ENCODE data around the gene ATXN7L2. TPM values are rescaled to one million over a fixed set of nuclear protein-coding genes. Genes with fewer than 3 reads are reported as not detected.

Gene ATXN7L2
- total and polyA plus RNA-seq, 2 of the 8 experiments (the other 6 are each of a cell fraction or from before 2014, with no cell fraction given) = 8.1 to 9.3 TPM

- Histone ChIP-seq H4K91ac (replicated peaks; ENCODE audit: insufficient read length, low read length) (no peak overlapping the region), H3K79me1 (ENCODE audit: low read depth, low read length) (no peaks in the 10 kb centered on the region), H3K4me3 (ENCODE audit: extremely low read depth in 1 of 4, insufficient read depth in 2 of 4, low read depth in 3 of 4, low read length in 4 of 4) (no peak overlapping the region), H3K27ac (ENCODE audit: low read depth, low read length) (no peak overlapping the region), H2BK12ac (ENCODE audit: low read depth, low read length) (no peak overlapping the region), H2AK5ac (ENCODE audit: low read depth, low read length) (no peak overlapping the region), H3K18ac (ENCODE audit: extremely low read depth, low read length) (no peak overlapping the region), H2BK120ac (replicated peaks; ENCODE audit: low read depth, low read length) (no peak overlapping the region), H3K23me2 (ENCODE audit: low read depth, low read length) (peaks cover 16% of the 10 kb centered on the region), H2BK5ac (ENCODE audit: low read depth, low read length) (no peak overlapping the region), H4K20me1 (replicated peaks in 1 of 2; ENCODE audit: control insufficient read depth in 1 of 2, insufficient read depth in 2 of 2, low read length in 2 of 2) (peaks cover 0 to 2% of the 10 kb centered on the region in 2 experiments), H3K4me1 (replicated peaks in 1 of 4; ENCODE audit: control insufficient read depth in 3 of 4, insufficient read depth in 4 of 4, low read length in 3 of 4) (peaks cover 0 to 9% (median 1%) of the 10 kb centered on the region in 4 experiments; a peak in 3 of 7 replicates), H2AFZ (ENCODE audit: low read length) (no peak overlapping the region), H4K5ac (ENCODE audit: insufficient read length, low read depth, low read length) (no peak overlapping the region), H3K9ac (replicated peaks in 1 of 4; ENCODE audit: extremely low read depth in 1 of 4, low read depth in 3 of 4, low read length in 3 of 4) (no peak overlapping the region), H4K8ac (ENCODE audit: extremely low read depth, insufficient read depth, low read length) (no peak overlapping the region), H3K79me2 (ENCODE audit: control insufficient read depth in 1 of 2, insufficient read depth in 2 of 2, low read length in 2 of 2) (no peaks in the 10 kb centered on the region), H2BK20ac (ENCODE audit: low read length) (no peak overlapping the region), H3K4me2 (ENCODE audit: insufficient read depth in 1 of 2, low read depth in 2 of 2, low read length in 2 of 2) (no peak overlapping the region; a peak in 1 of 4 replicates), H3K36me3 (ENCODE audit: control insufficient read depth in 2 of 4, insufficient read depth in 4 of 4, low read length in 3 of 4) (no peaks in the 10 kb centered on the region), H3K27me3 (replicated peaks in 1 of 4; ENCODE audit: control insufficient read depth in 3 of 4, extremely low read depth in 1 of 4, insufficient read depth in 3 of 4, low read length in 3 of 4) (peaks cover 0 to 5% (median 0%) of the 10 kb centered on the region in 4 experiments; a peak in 1 of 7 replicates), H3K9me3 (ENCODE audit: insufficient read depth in 2 of 2, low read depth in 1 of 2, low read length in 1 of 2) (no peaks in the 10 kb centered on the region), H3K23ac (ENCODE audit: insufficient read length) (no peak overlapping the region), H3K4ac (replicated peaks; ENCODE audit: insufficient read length, low read depth, low read length) (no peak overlapping the region), H3K14ac (ENCODE audit: insufficient read length) (no peak overlapping the region), H3K56ac (replicated peaks; ENCODE audit: insufficient read length, low read depth, low read length) (no peak overlapping the region), H2BK15ac (ENCODE audit: low read length) (no peak overlapping the region)
- ChIA-PET POLR2A (ENCODE audit: partially characterized antibody) (interaction anchor here (1.2 kb wide), 1 partner anchor 54 kb away, joined by 3 read pairs; no protein-coding TSS in a partner anchor), CTCF (ENCODE audit: partially characterized antibody) (interaction anchor here (0.6 to 43.7 kb wide), 6 partner anchors 10 to 157 kb away, joined by 3 to 1755 read pairs (median 52); partner anchors contain the start of genes AMIGO1, CYB561D1 and GPR61)
- no peak for FAIRE-seq
- DNase-seq (ENCODE audit: low read depth in 1 of 2, low spot score in 2 of 2) = no peak
- TF ChIP-seq TCF12 (IDR thresholded peaks at IDR 0.05; ENCODE audit: low read depth, low read length) = no peak
- no peak for TF ChIP-seq BRCA1 (IDR thresholded peaks at IDR 0.05; ENCODE audit: low read depth, low read length)
- TF ChIP-seq ASH2L (IDR thresholded peaks at IDR 0.05; ENCODE audit: low read length) = no peak
- no peak for TF ChIP-seq SIRT6 (IDR thresholded peaks at IDR 0.05; ENCODE audit: low read length)
- no peak for TF ChIP-seq PHF8 (conservative IDR thresholded peaks at IDR 0.05; ENCODE audit: low read depth, low read length)
- TF ChIP-seq EGR1 (IDR thresholded peaks at IDR 0.05; ENCODE audit: borderline replicate concordance, low read depth, low read length) = no peak
- TF ChIP-seq POLR2A (IDR thresholded peaks at IDR 0.05; ENCODE audit: control extremely low read depth in 1 of 2, low read depth in 2 of 2, low read length in 2 of 2) = no peak
- TF ChIP-seq SP1 (IDR thresholded peaks at IDR 0.05; ENCODE audit: low read depth, low read length) = no peak
- TF ChIP-seq GTF2F1 (IDR thresholded peaks at IDR 0.05; ENCODE audit: borderline replicate concordance, low read depth, low read length) = no peak
- TF ChIP-seq POLR2AphosphoS5 (IDR thresholded peaks at IDR 0.05; ENCODE audit: low read depth, low read length) = no peak
- no peak for TF ChIP-seq CHD1 (IDR thresholded peaks at IDR 0.05; ENCODE audit: low read depth, low read length)
- no peak for TF ChIP-seq SAP30 (IDR thresholded peaks at IDR 0.05; ENCODE audit: insufficient read depth, insufficient replicate concordance, low read length)
- no peak for TF ChIP-seq RAD21 (IDR thresholded peaks at IDR 0.05 in 1 of 2, conservative IDR thresholded peaks at IDR 0.05 in 1 of 2; ENCODE audit: low read depth in 2 of 2, low read length in 2 of 2)
- TF ChIP-seq POU5F1 (IDR thresholded peaks at IDR 0.05; ENCODE audit: low read depth, low read length) = no peak
- no peak for TF ChIP-seq ATF2 (IDR thresholded peaks at IDR 0.05; ENCODE audit: low read length)
Measured at GRCh38 chr1:109482242-109482641, 1.5 kb upstream of the ATXN7L2 start.
